WTC11 (cell line): ENCODE measurements around the gene TBC1D14. TPM values are rescaled to one million over a fixed set of nuclear protein-coding genes. Genes with fewer than 3 reads are reported as not detected.

ENCODE experiments used
- ATAC-seq: fragments of 200-7000 bp; cut with Tn5 transposase; 2 replicates; pipeline ENCODE4 v1.10.0; 2021; ENCODE audit warnings: mild to moderate bottlenecking, moderate library complexity
- CTCF ChIA-PET: fragments of 300-600 bp; sonication (Branson Sonifier 250); formaldehyde crosslinking; loops from one replicate; lab custom pipeline; 2021; ENCODE audit warnings: antibody characterized with exemption; lab: Charles Lee
- POLR2A ChIA-PET: fragments of 350-600 bp; sonication (Branson Sonifier 250); formaldehyde crosslinking; loops from one replicate; lab custom pipeline; 2021; ENCODE audit warnings: antibody characterized with exemption; lab: Charles Lee
- DNase-seq: peaks from one replicate; pipeline ENCODE4 v3.0.0; 2021; ENCODE audit warnings: low spot score
- H3K27ac Mint-ChIP-seq: 2 replicates; pipeline ENCODE4 v1.8.0; 2021; ENCODE audit warnings: mixed read lengths
- H3K27me3 Mint-ChIP-seq: 2 replicates; pipeline ENCODE4 v1.8.0; 2021; ENCODE audit warnings: low read depth, mild to moderate bottlenecking, moderate library complexity, mixed read lengths
- H3K36me3 Mint-ChIP-seq: 2 replicates; pipeline ENCODE4 v1.8.0; 2021; ENCODE audit warnings: mixed read lengths
- H3K4me1 Mint-ChIP-seq: 2 replicates; pipeline ENCODE4 v1.8.0; 2022; ENCODE audit warnings: mixed read lengths
- H3K4me3 Mint-ChIP-seq: 2 replicates; pipeline ENCODE4 v1.8.0; 2021; ENCODE audit warnings: mild to moderate bottlenecking, moderate library complexity, mixed read lengths
- H3K9me3 Mint-ChIP-seq: 2 replicates; pipeline ENCODE4 v1.8.0; 2021; ENCODE audit warnings: mixed read lengths
- ATF2 ChIP-seq: sonication (generic); formaldehyde crosslinking; IDR thresholded peaks from 2 replicates; pipeline ENCODE4 v1.8.1; 2022; ENCODE audit warnings: low read depth, missing genetic modification reagents, borderline replicate concordance
- CREM ChIP-seq: sonication (generic); formaldehyde crosslinking; IDR thresholded peaks from 2 replicates; pipeline ENCODE4 v1.8.1; 2022; ENCODE audit warnings: mild to moderate bottlenecking, missing genetic modification reagents, moderate library complexity
- E2F4 ChIP-seq: sonication (generic); formaldehyde crosslinking; IDR thresholded peaks from 2 replicates; pipeline ENCODE4 v1.8.1; 2022; ENCODE audit warnings: low read depth, mild to moderate bottlenecking, moderate library complexity, missing genetic modification reagents, borderline replicate concordance
- EMX1 ChIP-seq: fragments of 250-450 bp; sonication (Bioruptor Pico); IDR thresholded peaks from 2 replicates; pipeline ENCODE4 v1.8.0; 2021; ENCODE audit warnings: mild to moderate bottlenecking
- GABPB1 ChIP-seq: sonication (generic); formaldehyde crosslinking; IDR thresholded peaks from 2 replicates; pipeline ENCODE4 v1.8.1; 2023; ENCODE audit warnings: mild to moderate bottlenecking, missing genetic modification reagents
- HMGA2 ChIP-seq: fragments of 250-450 bp; sonication (Bioruptor Pico); IDR thresholded peaks from 2 replicates; pipeline ENCODE4 v1.4.0; 2021; ENCODE audit warnings: mild to moderate bottlenecking, moderate library complexity
- NFYB ChIP-seq: sonication (generic); formaldehyde crosslinking; conservative IDR thresholded peaks from 2 replicates; pipeline ENCODE4 v1.8.0; 2022; ENCODE audit warnings: low read depth, missing genetic modification reagents
- NR1H2 ChIP-seq: sonication (generic); formaldehyde crosslinking; IDR thresholded peaks from 2 replicates; pipeline ENCODE4 v1.9.0; 2021; ENCODE audit warnings: mild to moderate bottlenecking, moderate library complexity, missing genetic modification reagents
- OVOL2 ChIP-seq: fragments of 250-450 bp; sonication (Bioruptor Pico); IDR thresholded peaks from 2 replicates; pipeline ENCODE4 v1.9.0; 2021; ENCODE audit warnings: mild to moderate bottlenecking, borderline replicate concordance
- PRDM15 ChIP-seq: sonication (generic); formaldehyde crosslinking; IDR thresholded peaks from 2 replicates; pipeline ENCODE4 v1.8.0; 2022; ENCODE audit warnings: missing genetic modification reagents
- PRRX2 ChIP-seq: fragments of 250-450 bp; sonication (Bioruptor Pico); IDR thresholded peaks from 2 replicates; pipeline ENCODE4 v1.8.0; 2021; ENCODE audit warnings: mild to moderate bottlenecking
- RORB ChIP-seq: fragments of 250-450 bp; sonication (Bioruptor Pico); IDR thresholded peaks from 2 replicates; pipeline ENCODE4 v1.9.0; 2021; ENCODE audit warnings: mild to moderate bottlenecking
- SOX15 ChIP-seq: fragments of 250-450 bp; sonication (Bioruptor Pico); IDR thresholded peaks from 2 replicates; pipeline ENCODE4 v1.9.0; 2021; ENCODE audit warnings: mild to moderate bottlenecking
- TEAD4 ChIP-seq: sonication (generic); formaldehyde crosslinking; IDR thresholded peaks from 2 replicates; pipeline ENCODE4 v1.8.0; 2022; ENCODE audit warnings: mild to moderate bottlenecking, missing genetic modification reagents
- ZNF219 ChIP-seq: sonication (generic); formaldehyde crosslinking; IDR thresholded peaks from 2 replicates; pipeline ENCODE4 v1.8.0; 2023; ENCODE audit warnings: missing genetic modification reagents, mild to moderate bottlenecking, borderline replicate concordance
- ZNF263 ChIP-seq: sonication (generic); formaldehyde crosslinking; IDR thresholded peaks from 2 replicates; pipeline ENCODE4 v1.8.1; 2022; ENCODE audit warnings: low read depth, mild to moderate bottlenecking, moderate library complexity, missing genetic modification reagents
- ZNF396 ChIP-seq: fragments of 250-450 bp; sonication (Bioruptor Pico); IDR thresholded peaks from 2 replicates; pipeline ENCODE4 v1.8.0; 2021; ENCODE audit warnings: mild to moderate bottlenecking, moderate library complexity, borderline replicate concordance
- total RNA-seq: library from RNA; stranded (reverse); gene quantifications from 3 replicates; pipeline ENCODE4 v1.2.3, GENCODE V29; 2021
- TF ChIP-seq, protein P1 (sequence below): sonication (generic); formaldehyde crosslinking; IDR thresholded peaks from 2 replicates; pipeline ENCODE4 v1.8.0; 2023; ENCODE audit warnings: mild to moderate bottlenecking, missing genetic modification reagents
- TF ChIP-seq, protein P2 (sequence below): fragments of 250-450 bp; sonication (Bioruptor Pico); IDR thresholded peaks from 2 replicates; pipeline ENCODE4 v2.1.2; 2022; ENCODE audit warnings: mild to moderate bottlenecking, moderate library complexity
- TF ChIP-seq, protein P3 (sequence below): sonication (generic); formaldehyde crosslinking; IDR thresholded peaks from 2 replicates; pipeline ENCODE4 v1.8.0; 2023; ENCODE audit warnings: missing genetic modification reagents
- TF ChIP-seq, protein P4 (sequence below): fragments of 250-450 bp; sonication (Bioruptor Pico); IDR thresholded peaks from 2 replicates; pipeline ENCODE4 v1.9.0; 2021; ENCODE audit warnings: moderate library complexity, mild to moderate bottlenecking, inconsistent platforms, borderline replicate concordance
- TF ChIP-seq, protein P5 (sequence below): fragments of 250-450 bp; sonication (Bioruptor Pico); conservative IDR thresholded peaks from 2 replicates; pipeline ENCODE4 v1.9.0; 2021; ENCODE audit warnings: mild to moderate bottlenecking

Gene TBC1D14
- total RNA-seq, 1 experiment from 2014 or later, result 45.1 TPM

- H3K27ac Mint-ChIP-seq, result 0 out of 2 replicates have a peak overlapping the region, but pooled peaks have one; percentile 53
- DNase-seq (no peak), ATAC-seq (no peak)
- H3K9me3 Mint-ChIP-seq, result no peaks in the 10 kb centered on the region
- TF ChIP-seq, protein P1, sequence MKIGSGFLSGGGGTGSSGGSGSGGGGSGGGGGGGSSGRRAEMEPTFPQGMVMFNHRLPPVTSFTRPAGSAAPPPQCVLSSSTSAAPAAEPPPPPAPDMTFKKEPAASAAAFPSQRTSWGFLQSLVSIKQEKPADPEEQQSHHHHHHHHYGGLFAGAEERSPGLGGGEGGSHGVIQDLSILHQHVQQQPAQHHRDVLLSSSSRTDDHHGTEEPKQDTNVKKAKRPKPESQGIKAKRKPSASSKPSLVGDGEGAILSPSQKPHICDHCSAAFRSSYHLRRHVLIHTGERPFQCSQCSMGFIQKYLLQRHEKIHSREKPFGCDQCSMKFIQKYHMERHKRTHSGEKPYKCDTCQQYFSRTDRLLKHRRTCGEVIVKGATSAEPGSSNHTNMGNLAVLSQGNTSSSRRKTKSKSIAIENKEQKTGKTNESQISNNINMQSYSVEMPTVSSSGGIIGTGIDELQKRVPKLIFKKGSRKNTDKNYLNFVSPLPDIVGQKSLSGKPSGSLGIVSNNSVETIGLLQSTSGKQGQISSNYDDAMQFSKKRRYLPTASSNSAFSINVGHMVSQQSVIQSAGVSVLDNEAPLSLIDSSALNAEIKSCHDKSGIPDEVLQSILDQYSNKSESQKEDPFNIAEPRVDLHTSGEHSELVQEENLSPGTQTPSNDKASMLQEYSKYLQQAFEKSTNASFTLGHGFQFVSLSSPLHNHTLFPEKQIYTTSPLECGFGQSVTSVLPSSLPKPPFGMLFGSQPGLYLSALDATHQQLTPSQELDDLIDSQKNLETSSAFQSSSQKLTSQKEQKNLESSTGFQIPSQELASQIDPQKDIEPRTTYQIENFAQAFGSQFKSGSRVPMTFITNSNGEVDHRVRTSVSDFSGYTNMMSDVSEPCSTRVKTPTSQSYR, result no peak
- TF ChIP-seq GABPB1 (CRISPR knock-in tag), result no peak
- no peak for TF ChIP-seq E2F4 (CRISPR knock-in tag)
- no peak for TF ChIP-seq ZNF263 (CRISPR knock-in tag)
- no peak for TF ChIP-seq PRDM15 (CRISPR knock-in tag)
- TF ChIP-seq NR1H2 (CRISPR knock-in tag), result no peak
- TF ChIP-seq, protein P2, sequence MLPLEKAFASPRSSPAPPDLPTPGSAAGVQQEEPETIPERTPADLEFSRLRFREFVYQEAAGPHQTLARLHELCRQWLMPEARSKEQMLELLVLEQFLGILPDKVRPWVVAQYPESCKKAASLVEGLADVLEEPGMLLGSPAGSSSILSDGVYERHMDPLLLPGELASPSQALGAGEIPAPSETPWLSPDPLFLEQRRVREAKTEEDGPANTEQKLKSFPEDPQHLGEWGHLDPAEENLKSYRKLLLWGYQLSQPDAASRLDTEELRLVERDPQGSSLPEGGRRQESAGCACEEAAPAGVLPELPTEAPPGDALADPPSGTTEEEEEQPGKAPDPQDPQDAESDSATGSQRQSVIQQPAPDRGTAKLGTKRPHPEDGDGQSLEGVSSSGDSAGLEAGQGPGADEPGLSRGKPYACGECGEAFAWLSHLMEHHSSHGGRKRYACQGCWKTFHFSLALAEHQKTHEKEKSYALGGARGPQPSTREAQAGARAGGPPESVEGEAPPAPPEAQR, result no peak
- no peak for TF ChIP-seq RORB
- TF ChIP-seq EMX1, result no peak
- no peak for TF ChIP-seq TEAD4 (CRISPR knock-in tag)
- TF ChIP-seq, protein P3, sequence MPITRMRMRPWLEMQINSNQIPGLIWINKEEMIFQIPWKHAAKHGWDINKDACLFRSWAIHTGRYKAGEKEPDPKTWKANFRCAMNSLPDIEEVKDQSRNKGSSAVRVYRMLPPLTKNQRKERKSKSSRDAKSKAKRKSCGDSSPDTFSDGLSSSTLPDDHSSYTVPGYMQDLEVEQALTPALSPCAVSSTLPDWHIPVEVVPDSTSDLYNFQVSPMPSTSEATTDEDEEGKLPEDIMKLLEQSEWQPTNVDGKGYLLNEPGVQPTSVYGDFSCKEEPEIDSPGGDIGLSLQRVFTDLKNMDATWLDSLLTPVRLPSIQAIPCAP (CRISPR knock-in tag), result no peak
- no peak for TF ChIP-seq NFYB (CRISPR knock-in tag)
- no peaks in the 10 kb centered on the region for H3K36me3 Mint-ChIP-seq
- ChIA-PET POLR2A (no interaction called here), CTCF (interaction anchor here (1.4 kb wide), 1 partner anchor 15 kb away, joined by 5 read pairs; no protein-coding TSS in a partner anchor)
- H3K27me3 Mint-ChIP-seq, result no peaks in the 10 kb centered on the region
- no peak overlapping the region for H3K4me3 Mint-ChIP-seq
- peaks cover 53% of the 10 kb centered on the region for H3K4me1 Mint-ChIP-seq
Measured at GRCh38 chr4:6959261-6959660, 49.6 kb downstream of the TBC1D14 start.

GRCh38 chr4:6960154-6960553 is 50.5 kb downstream of the TBC1D14 start:
- Mint-ChIP-seq H3K9me3 (no peaks in the 10 kb centered on the region), H3K4me1 (peaks cover 46% of the 10 kb centered on the region), H3K27me3 (no peaks in the 10 kb centered on the region), H3K27ac (no peak overlapping the region), H3K36me3 (no peaks in the 10 kb centered on the region), H3K4me3 (no peak overlapping the region)
- ATAC-seq (no peak), DNase-seq (no peak)
- ChIA-PET CTCF (interaction anchor here (0.6 to 1.4 kb wide), 3 partner anchors 16 to 37 kb away, joined by 3 to 5 read pairs (median 4); no protein-coding TSS in a partner anchor), POLR2A (no interaction called here)
- TF ChIP-seq SOX15 (CRISPR knock-in tag), result no peak
- TF ChIP-seq ATF2 (CRISPR knock-in tag), result no peak
- TF ChIP-seq TEAD4 (CRISPR knock-in tag), result no peak
- no peak for TF ChIP-seq CREM
- TF ChIP-seq OVOL2 (CRISPR knock-in tag), result no peak
- TF ChIP-seq ZNF396 (CRISPR knock-in tag), result no peak
- TF ChIP-seq, protein P4, sequence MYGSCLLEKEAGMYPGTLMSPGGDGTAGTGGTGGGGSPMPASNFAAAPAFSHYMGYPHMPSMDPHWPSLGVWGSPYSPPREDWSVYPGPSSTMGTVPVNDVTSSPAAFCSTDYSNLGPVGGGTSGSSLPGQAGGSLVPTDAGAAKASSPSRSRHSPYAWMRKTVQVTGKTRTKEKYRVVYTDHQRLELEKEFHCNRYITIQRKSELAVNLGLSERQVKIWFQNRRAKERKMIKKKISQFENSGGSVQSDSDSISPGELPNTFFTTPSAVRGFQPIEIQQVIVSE (CRISPR knock-in tag), result no peak
- no peak for TF ChIP-seq PRRX2 (CRISPR knock-in tag)
- TF ChIP-seq, protein P5, sequence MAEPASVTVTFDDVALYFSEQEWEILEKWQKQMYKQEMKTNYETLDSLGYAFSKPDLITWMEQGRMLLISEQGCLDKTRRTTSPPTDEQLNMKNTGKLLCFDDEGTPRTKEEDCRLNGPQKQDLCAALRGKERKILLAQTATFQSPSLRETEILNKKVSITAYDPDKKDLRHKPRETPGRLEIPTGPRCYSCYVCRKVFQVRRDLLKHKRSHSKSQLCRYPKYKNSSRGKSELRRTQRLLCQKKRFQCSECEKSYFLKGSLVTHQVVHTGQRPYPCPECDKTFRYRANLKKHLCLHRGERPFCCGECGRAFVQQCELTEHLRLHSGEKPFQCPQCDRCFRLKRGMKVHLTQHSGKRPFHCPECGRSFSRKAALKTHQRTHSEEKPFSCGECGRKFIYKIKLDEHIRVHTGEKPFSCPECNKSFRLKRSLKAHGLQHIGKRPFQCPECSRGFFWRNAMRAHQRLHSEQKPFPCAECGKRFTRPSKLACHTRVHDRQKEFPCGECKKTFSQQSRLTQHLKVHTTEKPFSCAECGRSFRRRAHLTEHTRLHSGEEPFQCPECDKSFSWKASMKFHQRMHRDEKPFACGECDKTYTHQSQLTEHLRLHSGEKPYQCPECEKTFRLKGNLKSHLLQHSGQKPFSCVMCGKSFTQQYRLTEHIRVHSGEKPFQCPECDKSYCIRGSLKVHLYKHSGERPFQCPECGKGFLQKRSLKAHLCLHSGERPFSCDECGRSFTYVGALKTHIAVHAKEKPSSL (CRISPR knock-in tag), result no peak
- TF ChIP-seq ZNF219, result no peak
- no peak for TF ChIP-seq HMGA2 (CRISPR knock-in tag)
